Nucleus accumbens (tissue), 56 donors: Measurements from ENCODE around the gene FTH1.

Experiments used
- DNase-seq, 56 donors: peaks; one replicate each; lab custom pipeline; 2025; lab: John Stamatoyannopoulos, UW

The FTH1 gene

DNA sequence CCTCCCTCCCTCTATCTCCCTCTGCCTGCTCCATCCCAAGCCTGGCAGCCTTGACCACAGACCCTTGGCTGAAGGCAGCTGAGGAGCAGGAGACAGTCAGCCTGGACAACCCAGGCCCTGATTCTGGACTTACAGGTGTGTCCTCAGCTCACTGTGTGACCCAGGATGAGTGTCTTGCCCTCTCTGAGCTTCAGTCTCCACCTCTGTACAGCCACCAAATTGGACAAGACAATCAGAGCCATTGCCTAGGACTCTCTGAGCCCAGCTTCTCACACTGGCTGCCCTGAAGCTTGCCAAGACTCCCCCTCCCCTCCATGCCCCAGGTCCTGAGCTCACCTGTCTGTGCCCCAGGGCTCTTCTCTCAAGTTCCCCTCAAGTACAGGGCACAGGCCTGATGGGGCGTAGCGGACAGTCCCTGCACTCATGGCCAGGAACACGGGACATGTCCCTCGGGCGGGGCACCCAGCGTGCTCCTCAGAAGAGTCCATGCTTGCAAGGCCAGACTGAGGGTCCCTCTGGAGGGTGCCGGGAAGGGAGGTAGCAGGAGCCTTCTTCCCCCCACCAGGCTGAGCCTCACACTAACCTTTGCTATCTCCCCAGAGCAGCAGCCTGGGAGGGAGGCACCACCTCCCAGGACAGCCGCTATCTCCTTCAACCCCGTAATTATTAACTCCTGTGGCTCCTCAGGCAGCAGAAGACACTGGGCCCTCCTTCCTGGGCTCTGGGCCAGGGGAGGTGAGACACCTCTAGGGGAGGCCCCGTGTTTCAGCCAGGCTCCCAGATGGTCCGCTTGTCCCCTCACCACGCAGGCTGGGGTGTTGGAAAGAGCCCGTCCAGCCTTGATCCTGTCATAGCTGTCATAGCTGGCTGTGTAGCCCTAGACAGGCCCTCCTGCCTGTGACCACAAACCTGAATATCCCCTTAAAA, 47.5 kb downstream of the FTH1 start:
- DNase-seq: no peak

DNA sequence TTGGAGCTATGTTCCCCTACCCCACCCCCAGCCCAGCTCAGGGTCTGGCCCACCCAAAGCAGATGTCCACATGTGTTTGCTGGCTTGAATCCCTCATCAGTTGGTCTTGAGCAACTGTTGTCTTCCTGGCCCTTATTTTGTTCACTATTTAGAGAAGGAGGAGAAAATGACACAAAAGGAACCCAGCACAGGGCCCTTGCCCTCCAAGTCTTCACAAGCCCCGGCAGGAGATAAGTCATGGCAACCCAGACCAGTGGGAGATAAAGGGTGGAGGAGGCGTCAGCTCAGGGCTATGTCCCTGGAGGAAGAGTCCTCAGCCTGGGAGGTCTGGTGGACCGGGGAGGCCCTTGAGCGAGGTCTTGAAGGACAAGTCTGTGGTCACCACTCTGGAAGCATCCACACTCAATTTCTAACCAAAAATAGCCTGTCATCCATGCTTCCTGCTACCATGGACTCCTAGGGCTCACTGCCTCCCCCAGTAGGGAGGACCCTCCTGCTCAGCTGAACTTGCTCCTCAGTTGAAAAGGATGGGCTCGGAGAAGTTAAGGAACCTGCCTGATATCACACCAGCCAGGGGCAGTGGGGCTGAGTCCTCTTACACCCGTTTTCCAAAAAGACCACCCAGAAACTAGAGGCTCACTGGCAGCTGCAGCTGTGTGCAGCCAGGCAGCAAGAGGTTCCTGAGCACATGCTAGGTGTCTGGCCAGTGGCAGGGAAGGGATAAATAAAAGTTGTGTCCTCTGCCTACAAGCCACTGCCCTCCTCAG, 48.3 kb downstream of the FTH1 start:
- no peak for DNase-seq

DNA sequence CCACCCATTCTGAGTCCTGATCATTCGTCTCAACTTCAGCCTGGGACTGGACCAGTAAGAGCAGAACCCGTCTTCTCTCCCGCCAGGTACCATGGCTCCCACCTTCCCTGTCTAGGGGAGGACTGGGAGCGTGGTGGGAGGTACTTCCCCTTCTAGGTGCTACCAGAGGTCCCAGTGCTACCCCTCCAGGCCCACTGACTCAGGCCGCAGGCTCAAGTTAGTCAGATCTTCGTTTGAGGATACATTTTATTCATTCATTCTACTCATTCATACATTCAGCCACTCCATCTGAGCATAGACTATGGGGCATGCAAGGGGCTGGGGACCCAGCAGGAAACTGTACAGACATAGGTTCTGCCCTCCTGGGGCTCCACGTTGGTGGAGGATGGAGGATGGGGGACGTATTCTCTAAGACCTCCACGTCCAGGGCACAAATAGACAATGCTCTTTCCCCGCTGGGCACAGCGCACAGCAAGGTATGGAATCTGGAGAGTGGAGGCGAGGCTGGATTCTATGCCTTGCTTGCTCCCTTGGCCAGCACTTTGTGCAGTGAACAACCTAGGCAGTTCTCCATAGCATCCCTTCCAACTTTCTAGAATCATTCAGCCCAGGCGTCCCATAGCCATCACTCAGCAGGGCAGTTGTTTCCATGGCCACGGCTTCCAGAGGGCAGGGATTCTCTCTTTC, 49.0 kb downstream of the FTH1 start:
- DNase-seq: no peak

DNA sequence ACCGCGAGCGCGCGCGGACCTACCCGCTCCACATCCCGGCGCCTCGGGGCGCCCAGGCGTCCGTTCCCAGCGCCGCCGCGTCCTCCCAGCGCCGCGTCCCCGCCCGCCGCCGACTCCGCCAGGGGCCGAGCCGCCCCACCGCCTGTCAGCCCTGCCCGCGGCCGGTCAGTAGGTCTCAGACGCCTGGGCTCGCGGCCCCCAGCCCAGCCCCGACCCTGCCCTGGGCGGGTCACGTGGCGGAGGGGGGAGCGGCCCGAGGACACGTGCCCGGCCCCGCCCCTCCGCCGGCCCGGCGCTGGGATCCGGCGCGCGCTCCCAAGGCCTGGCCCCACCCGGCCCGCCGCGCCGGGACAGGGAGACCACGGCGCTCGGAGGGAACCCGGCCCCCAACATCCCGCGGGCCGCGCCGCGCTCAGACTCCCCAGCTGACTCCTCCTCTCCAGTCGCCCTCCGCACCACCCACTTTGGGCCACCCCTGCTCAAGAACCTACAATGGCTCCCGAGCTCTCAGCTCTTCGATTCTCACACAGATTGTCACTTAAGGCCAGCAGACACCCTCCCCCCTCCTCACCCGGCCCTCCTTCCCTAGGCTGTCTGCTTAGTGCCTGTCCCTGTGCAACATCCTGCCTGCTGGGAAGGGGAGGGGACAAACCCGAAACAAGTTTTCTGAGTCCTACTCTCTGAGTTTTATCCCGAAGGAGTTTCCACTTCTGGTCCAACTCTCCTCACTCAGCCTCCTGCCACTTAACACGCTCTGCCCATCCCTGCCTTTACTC, 49.9 kb downstream of the FTH1 start, which contains the start of gene RAB3IL1:
Gene RAB3IL1 (minus strand): TSS at position 233 of the 776 bp plus-strand sequence. CDS start 199 bp downstream, at position 34.
- peak in 35 of 56 donors; percentile 21 to 82 (median 40) for DNase-seq

DNA sequence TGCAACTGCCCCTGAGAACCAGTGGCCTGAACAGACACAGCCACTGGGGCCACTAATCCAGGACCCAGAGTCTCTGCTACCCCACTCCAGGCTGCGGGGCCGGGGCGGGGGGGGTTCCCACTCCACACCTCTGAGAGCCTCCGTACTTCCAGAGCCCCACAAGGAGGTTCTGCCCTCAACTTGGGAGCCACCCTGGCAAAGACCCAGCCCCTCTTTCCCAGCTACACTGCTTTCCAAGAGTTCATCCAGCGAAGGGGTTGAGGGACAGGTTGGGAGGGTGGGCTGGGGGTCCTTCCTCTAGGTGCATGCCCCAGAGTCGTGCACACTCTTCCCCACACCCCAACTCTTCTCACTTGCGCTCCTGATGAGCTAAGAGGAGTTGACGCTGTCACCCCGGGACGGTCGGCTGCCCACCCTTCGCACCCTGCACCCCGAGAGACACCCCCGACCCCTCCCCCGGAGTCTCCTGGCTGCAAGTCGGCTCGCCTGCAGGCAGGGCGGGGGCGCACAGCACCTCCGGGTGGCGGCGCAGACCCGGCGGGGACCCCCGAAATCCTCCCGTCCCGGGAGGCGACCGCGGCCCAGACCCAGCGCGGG, 50.6 kb downstream of the FTH1 start:
- peak in 1 of 56 donors; percentile 59 for DNase-seq

DNA sequence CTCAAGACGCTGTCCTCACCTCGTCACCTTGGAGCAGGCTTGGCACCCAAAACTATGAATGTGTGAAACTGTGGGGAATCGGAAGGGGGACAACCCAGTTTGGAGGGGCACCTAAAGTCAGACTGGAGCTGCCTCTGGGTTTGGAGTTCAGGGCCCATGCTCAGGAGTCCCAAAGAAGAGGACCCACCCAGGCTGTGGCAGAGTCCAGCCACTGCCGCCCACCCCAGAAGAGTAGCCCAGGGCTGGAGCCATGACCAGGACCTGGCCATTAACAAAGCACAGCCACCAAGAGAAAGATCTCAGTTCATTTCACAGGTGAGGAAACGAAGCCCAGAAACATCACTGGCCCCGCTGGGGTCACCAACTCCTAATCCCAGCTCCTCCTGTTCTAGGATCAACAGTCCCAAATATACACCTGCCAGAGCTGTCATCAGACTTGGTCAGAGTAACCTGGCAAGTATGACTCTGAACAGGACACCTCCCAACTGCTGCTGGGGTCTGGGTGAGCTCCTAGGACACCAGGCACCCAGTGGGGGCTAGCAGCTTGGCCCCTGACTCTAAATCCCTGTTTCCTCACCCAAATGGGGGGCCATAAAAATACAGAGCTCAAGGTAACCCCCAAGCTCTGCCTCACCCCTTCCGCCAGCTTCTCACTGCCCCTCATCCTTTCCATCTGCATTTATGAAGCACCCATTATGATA, 52.8 kb downstream of the FTH1 start:
- DNase-seq: no peak
